Transverse colon (tissue), 4 donors: Measurements from ENCODE around the gene CEACAM16. TPM values are rescaled to one million over a fixed set of nuclear protein-coding genes. Genes with fewer than 3 reads are reported as not detected.

Experiments
- DNase-seq: peaks from one replicate; pipeline ENCODE4 v3.0.0-alpha.2; 2019
- H3K27ac ChIP-seq, 4 donors: fragments of 200-600 bp; sonication (generic); 2 replicates each; pipeline ENCODE4 v1.5.1; 2016 to 2018; ENCODE audit warnings: inconsistent platforms in 4 of 4
- H3K27me3 ChIP-seq: fragments of 200-600 bp; sonication (generic); 2 replicates; pipeline ENCODE4 v1.5.1; 2017; ENCODE audit warnings: inconsistent platforms
- H3K36me3 ChIP-seq, 4 donors: fragments of 200-600 bp; sonication (generic); 2 replicates each; pipeline ENCODE4 v1.5.1; 2017 to 2019; ENCODE audit warnings: inconsistent platforms in 4 of 4
- H3K4me1 ChIP-seq, 4 donors: fragments of 200-600 bp; sonication (generic); 2 replicates each; pipeline ENCODE4 v1.5.1; 2017 to 2020; ENCODE audit warnings: inconsistent platforms in 4 of 4
- H3K4me3 ChIP-seq, 4 donors: fragments of 200-600 bp; sonication (generic); 1 replicate in 1 of 4; 2 replicates in 3 of 4; pipeline versions ENCODE4 v1.5.1 to v1.6.1; 2017 to 2019; ENCODE audit warnings: inconsistent platforms in 4 of 4
- H3K9me3 ChIP-seq, 2 donors: fragments of 200-600 bp; sonication (generic); 2 replicates each; pipeline ENCODE4 v1.5.1; 2017 to 2019; ENCODE audit warnings: inconsistent platforms in 2 of 2
- CTCF ChIP-seq, 5 experiments: fragments of 200-600 bp in 3 of 5; fragments of 450-650 bp in 2 of 5; sonication (generic) in 3 of 5; IDR thresholded peaks; 1 replicate in 2 of 5; 2 replicates in 3 of 5; pipeline ENCODE4 v1.5.1; 2016 to 2017; ENCODE audit warnings: antibody characterized with exemption in 5 of 5, inconsistent platforms in 3 of 5, mild to moderate bottlenecking in 2 of 5, moderate library complexity in 1 of 5
- EP300 ChIP-seq: sonication (generic); formaldehyde crosslinking; IDR thresholded peaks from one replicate; pipeline ENCODE4 v1.6.1; 2017; ENCODE audit warnings: antibody characterized with exemption, low read depth
- POLR2A ChIP-seq: fragments of 450-650 bp; IDR thresholded peaks from one replicate; pipeline ENCODE4 v1.6.1; 2016; ENCODE audit warnings: antibody characterized with exemption, mild to moderate bottlenecking, moderate library complexity
- POLR2AphosphoS5 ChIP-seq, 3 donors: sonication (generic); formaldehyde crosslinking; IDR thresholded peaks; one replicate each; pipeline ENCODE4 v1.6.1; 2016; ENCODE audit warnings: antibody characterized with exemption in 3 of 3
- WGBS, 2 donors: methylation state at CpG; one replicate each; pipeline ENCODE4 v1.1.5; 2018; ENCODE audit warnings: low coverage in 1 of 2; 5-methylcytosine and 5-hydroxymethylcytosine counted together
- in situ Hi-C, 4 donors: fragments of 200-750 bp; cut with MboI; loops; one replicate each; pipeline versions ENCODE4 v1.15.0 to v1.15.1; 2017; ENCODE audit warnings: low sequenced_read_pairs in 3 of 4, low pct_ligation_motif_present in 1 of 4, low pct_unique_long_range_greater_than_20kb in 1 of 4
- intact Hi-C: fragments of 100-400 bp; cut with DNase I; formaldehyde crosslinking; loops from one replicate; pipeline ENCODE4 v1.15.1; 2023; ENCODE audit warnings: low total_unique reads
- total RNA-seq, 4 donors: library from RNA; depleted of rRNA; stranded (reverse); fragments of >200 nt; gene quantifications; one replicate each; pipeline ENCODE4 v1.1.0, GENCODE V29; 2016

The CEACAM16 gene
- total RNA-seq, 4 donors from 2014 or later, result not detected

DNA sequence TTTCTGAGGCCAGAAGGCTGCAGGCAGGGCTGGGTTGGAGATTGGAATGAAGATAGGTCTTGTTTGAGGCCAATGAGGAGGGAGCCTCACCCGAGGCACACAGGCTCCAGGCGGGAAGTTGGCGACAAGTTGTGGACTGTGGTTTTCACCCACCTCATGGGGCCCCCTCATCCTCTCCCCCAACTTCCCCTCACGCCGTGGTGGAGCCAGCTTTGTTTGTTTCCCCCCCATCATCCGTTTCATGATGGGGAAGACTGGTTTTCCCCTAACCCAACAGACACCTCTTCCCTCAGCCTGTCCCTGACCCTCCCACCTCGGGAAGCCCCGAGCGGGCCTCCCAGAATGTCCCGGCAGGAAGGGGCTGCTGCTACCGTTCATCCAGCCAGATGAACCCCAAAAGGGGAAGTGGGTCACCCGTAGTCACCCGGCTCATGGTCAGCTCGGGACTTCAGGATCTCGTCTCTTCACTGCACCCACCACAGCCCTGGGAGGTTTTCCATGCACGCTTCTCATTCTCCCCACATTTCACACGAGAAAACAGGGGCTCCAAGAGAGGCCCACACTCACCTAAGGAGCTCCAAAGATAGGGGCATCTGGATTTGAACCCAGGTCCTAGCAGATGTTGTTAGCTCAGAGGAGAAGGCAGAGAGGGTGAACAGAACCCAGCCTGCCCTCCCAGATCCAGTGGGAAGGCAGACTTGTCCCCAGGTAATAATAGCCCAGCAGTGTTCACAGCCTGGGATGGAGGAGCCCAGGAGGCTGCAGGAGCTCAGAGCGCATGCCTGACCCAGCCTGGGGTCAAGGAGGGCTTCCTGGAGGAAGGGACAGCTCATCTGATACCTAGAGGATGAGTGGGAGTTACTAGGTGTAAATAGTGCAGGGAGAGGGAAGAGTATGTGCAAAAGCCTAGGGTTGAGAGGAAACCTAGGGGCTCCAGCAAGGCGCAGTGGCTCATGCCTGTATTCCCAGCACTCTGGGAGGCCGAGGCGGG, 23.5 kb downstream of the CEACAM16 start:
- TF ChIP-seq POLR2AphosphoS5 (IDR thresholded peaks at IDR 0.05), result no peak
- TF ChIP-seq EP300, result no peak
- Histone ChIP-seq H3K4me1 (peaks cover 14 to 83% (median 54%) of the 10 kb centered on the region in 4 donors), H3K27ac (peak overlapping the region; percentile 13 to 90 (median 82)), H3K27me3 (no peaks in the 10 kb centered on the region), H3K36me3 (no peaks in the 10 kb centered on the region), H3K4me3 (no peak overlapping the region), H3K9me3 (no peaks in the 10 kb centered on the region)
- in situ Hi-C loops, result loop anchor here in 2 of 4 donors (5.0 kb wide), 1 partner anchor 45 kb away; no protein-coding TSS in a partner anchor
- intact Hi-C loops, result loop anchor here (1.0 kb wide), 1 partner anchor 49 kb away; no protein-coding TSS in a partner anchor
- DNase-seq, result no peak
- WGBS, 2 donors, result 51 to 53% methylated on average over 4 to 21 of the region's 21 CpGs

DNA sequence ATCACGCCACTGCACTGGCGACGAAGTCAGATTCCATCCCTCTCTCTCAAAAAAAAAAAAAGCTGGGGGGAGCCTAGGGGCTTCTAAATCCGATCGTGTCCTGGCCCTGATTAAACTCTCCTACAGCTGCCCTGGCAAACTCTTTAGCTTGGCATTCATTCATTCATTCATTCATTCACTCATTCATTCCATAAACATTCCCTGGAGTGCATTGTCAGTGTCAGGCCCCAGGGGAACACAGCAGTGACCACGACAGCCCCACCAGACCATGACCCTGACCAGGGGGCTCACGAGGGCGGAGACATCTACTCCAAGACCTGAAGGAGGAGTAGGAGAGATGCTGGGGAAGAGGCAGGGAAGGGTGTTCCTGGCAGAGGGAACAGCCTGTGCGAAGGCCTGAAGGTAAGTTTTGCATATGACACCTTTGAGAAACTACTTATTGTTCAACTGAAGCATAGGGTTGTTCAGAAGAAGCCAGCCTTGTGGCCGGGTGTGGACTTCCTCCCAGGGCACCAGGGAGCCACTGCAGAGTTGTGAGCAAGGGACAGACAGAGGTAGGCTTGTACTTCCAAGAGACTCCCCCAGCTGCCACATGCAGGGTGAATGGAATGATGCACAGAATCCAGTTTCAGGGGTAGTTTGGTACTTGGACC, 24.5 kb downstream of the CEACAM16 start:
- Histone ChIP-seq H3K9me3 (no peaks in the 10 kb centered on the region), H3K36me3 (no peaks in the 10 kb centered on the region), H3K4me1 (peaks cover 13 to 75% (median 45%) of the 10 kb centered on the region in 4 donors), H3K27ac (peak overlapping the region; percentile 81 to 90 (median 82)), H3K27me3 (no peaks in the 10 kb centered on the region), H3K4me3 (peak overlapping the region in 2 of 4 donors; percentile 10 to 25)
- WGBS, 2 donors, result 56% methylated on average over 10 of the region's 10 CpGs; no CpG with 5 or more reads in 1 of the 2 donors
- intact Hi-C loops, result loop anchor here (1.0 kb wide), 1 partner anchor 48 kb away; no protein-coding TSS in a partner anchor
- in situ Hi-C loops, result loop anchor here in 2 of 4 donors (5.0 kb wide), 1 partner anchor 44 kb away; no protein-coding TSS in a partner anchor
- DNase-seq, result no peak
- no peak for TF ChIP-seq EP300
- TF ChIP-seq POLR2AphosphoS5 (IDR thresholded peaks at IDR 0.05), result no peak
- TF ChIP-seq POLR2A, result no peak
- TF ChIP-seq CTCF (IDR thresholded peaks at IDR 0.05), result no peak

DNA sequence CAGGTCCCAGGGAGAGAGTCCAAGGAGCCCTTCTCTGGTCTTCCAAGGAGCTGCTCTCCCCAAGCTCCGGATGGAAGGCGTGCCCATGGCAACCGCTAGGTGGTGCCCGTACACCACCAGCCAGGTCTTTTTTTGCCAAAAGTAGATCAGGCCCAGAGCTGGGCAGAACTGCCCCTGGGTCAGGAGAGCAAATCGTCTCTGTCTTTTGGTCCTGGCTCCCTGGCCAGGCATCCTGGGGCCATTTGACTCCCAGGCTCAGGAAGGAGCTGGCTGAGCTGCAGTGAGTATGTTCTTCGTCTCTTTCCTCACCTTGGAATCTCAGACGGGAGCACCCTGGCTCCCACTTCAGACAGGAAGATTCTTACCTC, 25.0 kb downstream of the CEACAM16 start:
- Histone ChIP-seq H3K36me3 (no peaks in the 10 kb centered on the region), H3K27ac (peak overlapping the region; percentile 81 to 90 (median 82)), H3K4me1 (peaks cover 8 to 70% (median 40%) of the 10 kb centered on the region in 4 donors), H3K9me3 (no peaks in the 10 kb centered on the region), H3K27me3 (no peaks in the 10 kb centered on the region), H3K4me3 (peak overlapping the region in 2 of 4 donors; percentile 10 to 25)
- in situ Hi-C loops, result loop anchor here in 2 of 4 donors (5.0 kb wide), 1 partner anchor 43 kb away; no protein-coding TSS in a partner anchor
- DNase-seq, result peak; percentile 90
- intact Hi-C loops, result loop anchor here (1.0 kb wide), 1 partner anchor 47 kb away; no protein-coding TSS in a partner anchor
- 13% methylated on average over 7 of the region's 7 CpGs; no CpG with 5 or more reads in 1 of the 2 donors for WGBS, 2 donors
- TF ChIP-seq EP300, result no peak
- TF ChIP-seq POLR2AphosphoS5 (IDR thresholded peaks at IDR 0.05), result peak in 2 of 3 donors; percentile 34 to 55
- peak; percentile 96 to 99 (median 97) for TF ChIP-seq CTCF (IDR thresholded peaks at IDR 0.05)
- peak; percentile 30 for TF ChIP-seq POLR2A

DNA sequence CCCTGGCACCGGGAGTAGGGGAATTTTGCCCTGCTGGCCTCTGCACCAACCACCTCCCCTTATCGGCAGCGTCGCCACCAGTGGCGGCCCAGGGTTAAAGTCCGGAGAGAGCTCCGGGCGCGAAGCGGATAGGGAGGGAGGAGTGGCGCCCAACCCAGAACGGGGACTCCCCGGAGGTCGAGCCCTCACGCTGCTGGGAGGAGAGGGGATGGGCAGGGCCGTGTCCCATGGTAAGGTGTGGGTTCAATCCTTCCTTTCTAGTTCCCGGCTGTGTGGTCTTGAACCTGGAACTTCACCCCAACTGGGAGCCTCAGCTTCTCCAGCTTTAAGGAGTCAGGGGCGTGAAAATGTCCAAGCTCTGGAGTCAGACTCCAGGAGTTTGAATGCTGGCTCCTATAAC, 26.3 kb downstream of the CEACAM16 start:
- no peaks in the 10 kb centered on the region for H3K27me3 ChIP-seq
- DNase-seq, result peak; percentile 90
- in situ Hi-C loops (loop anchor here in 2 of 4 donors (5.0 kb wide), 1 partner anchor 42 kb away; no protein-coding TSS in a partner anchor), intact Hi-C loops (no loop called here)
- TF ChIP-seq CTCF (IDR thresholded peaks at IDR 0.05) (no peak), POLR2A (no peak), EP300 (peak; percentile 61), POLR2AphosphoS5 (IDR thresholded peaks at IDR 0.05) (peak; percentile 42 to 77 (median 68))
- H3K27ac ChIP-seq, result peak overlapping the region; percentile 81 to 90 (median 82)
- 47% methylated on average over 18 of the region's 18 CpGs; no CpG with 5 or more reads in 1 of the 2 donors for WGBS, 2 donors
- no peaks in the 10 kb centered on the region for H3K9me3 ChIP-seq
- peak overlapping the region in 2 of 4 donors; percentile 4 to 25 for H3K4me3 ChIP-seq
- H3K4me1 ChIP-seq, result peaks cover 3 to 60% (median 32%) of the 10 kb centered on the region in 4 donors
- no peaks in the 10 kb centered on the region for H3K36me3 ChIP-seq
